ENCODE results near the gene CNIH3. TPM values are rescaled to one million over a fixed set of nuclear protein-coding genes. Genes with fewer than 3 reads are reported as not detected.

Gene CNIH3
- total and polyA plus RNA-seq, 2 donors (not counting 1 experiment from before 2014, with no cell fraction given) = 0.72 to 1.8 TPM

DNA sequence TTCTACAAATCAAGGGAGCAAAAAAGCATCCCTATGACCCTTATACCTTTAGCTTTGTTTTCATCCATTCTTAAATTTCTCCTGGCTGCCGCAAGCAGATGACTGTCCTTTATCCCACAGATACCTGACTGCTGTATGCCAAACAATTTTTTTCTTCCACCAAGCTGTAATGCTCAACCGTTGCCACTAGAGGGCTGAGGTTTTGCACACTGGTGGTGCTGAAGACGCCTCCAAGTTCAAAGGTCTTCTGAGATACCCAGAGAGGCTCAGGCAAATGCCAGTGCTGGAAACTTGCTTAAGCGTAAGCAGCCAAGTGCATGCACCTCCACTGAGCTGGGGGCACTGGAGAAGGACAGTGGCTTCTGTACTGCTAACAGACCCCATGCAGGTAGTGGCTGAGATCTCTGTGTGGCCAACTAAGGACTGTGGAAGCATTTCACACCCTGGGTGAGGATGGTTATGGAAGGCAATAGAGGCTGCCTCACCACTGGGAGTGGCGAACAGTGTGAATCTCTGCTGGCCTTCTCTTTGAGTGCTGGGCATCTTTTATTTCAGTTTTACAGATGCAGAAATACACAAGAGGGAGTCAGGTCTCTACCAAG, 28.5 kb downstream of the CNIH3 start:
- ChIA-PET POLR2A (no interaction called here), CTCF (interaction anchor here (0.6 to 1.7 kb wide), 6 partner anchors 9 to 131 kb away, joined by 3 to 15 read pairs (median 4); no protein-coding TSS in a partner anchor)
- H4K20me1 ChIP-seq (ENCODE audit: control insufficient read depth, insufficient read depth, low read length, poor library complexity, severe bottlenecking) = no peaks in the 10 kb centered on the region
- peaks cover 0 to 5% (median 2%) of the 10 kb centered on the region in 4 experiments for H3K27me3 ChIP-seq (replicated peaks in 1 of 4; ENCODE audit: control extremely low read depth in 1 of 4, control insufficient read depth in 3 of 4, insufficient read depth in 4 of 4, low read length in 3 of 4)
- H3K36me3 ChIP-seq (replicated peaks in 1 of 2; ENCODE audit: control extremely low read depth in 1 of 2, control insufficient read depth in 1 of 2, extremely low read depth in 1 of 2, insufficient read depth in 2 of 2, low read length in 1 of 2) = no peaks in the 10 kb centered on the region
- no peak overlapping the region for H3K4me2 ChIP-seq (replicated peaks; ENCODE audit: low read depth, low read length, poor library complexity, severe bottlenecking)
- TF ChIP-seq EZH2 (IDR thresholded peaks at IDR 0.05; ENCODE audit: borderline replicate concordance, insufficient read depth, low read depth, low read length, poor library complexity, severe bottlenecking) = no peak
- TF ChIP-seq, protein P1, sequence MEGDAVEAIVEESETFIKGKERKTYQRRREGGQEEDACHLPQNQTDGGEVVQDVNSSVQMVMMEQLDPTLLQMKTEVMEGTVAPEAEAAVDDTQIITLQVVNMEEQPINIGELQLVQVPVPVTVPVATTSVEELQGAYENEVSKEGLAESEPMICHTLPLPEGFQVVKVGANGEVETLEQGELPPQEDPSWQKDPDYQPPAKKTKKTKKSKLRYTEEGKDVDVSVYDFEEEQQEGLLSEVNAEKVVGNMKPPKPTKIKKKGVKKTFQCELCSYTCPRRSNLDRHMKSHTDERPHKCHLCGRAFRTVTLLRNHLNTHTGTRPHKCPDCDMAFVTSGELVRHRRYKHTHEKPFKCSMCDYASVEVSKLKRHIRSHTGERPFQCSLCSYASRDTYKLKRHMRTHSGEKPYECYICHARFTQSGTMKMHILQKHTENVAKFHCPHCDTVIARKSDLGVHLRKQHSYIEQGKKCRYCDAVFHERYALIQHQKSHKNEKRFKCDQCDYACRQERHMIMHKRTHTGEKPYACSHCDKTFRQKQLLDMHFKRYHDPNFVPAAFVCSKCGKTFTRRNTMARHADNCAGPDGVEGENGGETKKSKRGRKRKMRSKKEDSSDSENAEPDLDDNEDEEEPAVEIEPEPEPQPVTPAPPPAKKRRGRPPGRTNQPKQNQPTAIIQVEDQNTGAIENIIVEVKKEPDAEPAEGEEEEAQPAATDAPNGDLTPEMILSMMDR (IDR thresholded peaks at IDR 0.05) = peak; percentile 95
- intact Hi-C loops (cut with micrococcal nuclease) = loop anchor here (5.0 kb wide), 1 partner anchor 278 kb away; no protein-coding TSS in a partner anchor
- peak; percentile 57 for DNase-seq
- no peak overlapping the region for H3K9ac ChIP-seq (ENCODE audit: low read length)
- Mint-ChIP-seq H3K4me3 (no peak overlapping the region), H3K9me3 (ENCODE audit: insufficient read depth) (no peaks in the 10 kb centered on the region), H3K27me3 (peaks cover 29% of the 10 kb centered on the region), H3K4me1 (no peaks in the 10 kb centered on the region), H3K27ac (no peak overlapping the region)
- 46% methylated on average over 4 of the region's 5 CpGs for WGBS (ENCODE audit: insufficient coverage)
- H3K9me3 ChIP-seq (ENCODE audit: control extremely low read depth in 1 of 3, control insufficient read depth in 2 of 3, insufficient read depth in 1 of 3, low read length in 2 of 3) = no peaks in the 10 kb centered on the region
- H3K27ac ChIP-seq (ENCODE audit: low read length in 2 of 2) = no peak overlapping the region
- H2AFZ ChIP-seq (ENCODE audit: insufficient read depth, low read depth, low read length, poor library complexity, severe bottlenecking) = no peak overlapping the region
- H3K4me1 ChIP-seq (ENCODE audit: control insufficient read depth in 2 of 2, insufficient read depth in 2 of 2, low read length in 2 of 2) = no peaks in the 10 kb centered on the region
- H3K79me2 ChIP-seq (ENCODE audit: control insufficient read depth, insufficient read depth, low read length) = no peaks in the 10 kb centered on the region
- peak; percentile 65 for ATAC-seq (ENCODE audit: low read depth)
- no peak overlapping the region for H3K4me3 ChIP-seq (ENCODE audit: control extremely low read depth in 1 of 5, extremely low read depth in 1 of 5, insufficient read depth in 1 of 5, low read depth in 2 of 5, low read length in 4 of 5)

DNA sequence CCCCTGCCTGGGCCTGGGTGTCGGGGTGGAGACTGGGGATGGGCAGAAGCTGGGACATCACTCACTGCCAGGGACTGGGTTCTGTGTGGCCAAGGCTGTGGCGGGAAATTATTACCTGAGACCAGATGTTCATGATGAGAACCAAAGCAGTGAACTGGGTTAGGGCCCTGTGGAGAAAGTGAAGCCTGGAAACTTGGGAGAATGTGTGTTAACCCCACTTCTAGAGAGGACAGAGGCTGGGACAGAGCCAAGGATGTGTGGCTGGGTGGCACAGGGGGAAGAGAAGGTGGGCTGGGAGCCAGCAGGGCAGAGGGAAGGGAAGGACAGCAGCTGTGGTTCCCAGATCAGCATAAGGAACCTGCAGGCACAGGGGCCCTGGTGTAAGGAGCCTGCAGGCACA, 31.3 kb downstream of the CNIH3 start:
- H3K9me3 Mint-ChIP-seq (ENCODE audit: insufficient read depth) = no peaks in the 10 kb centered on the region
- H3K27me3 Mint-ChIP-seq = peaks cover 22% of the 10 kb centered on the region
- Histone ChIP-seq H3K27ac (ENCODE audit: low read length in 2 of 2) (no peak overlapping the region), H3K4me2 (replicated peaks; ENCODE audit: low read depth, low read length, poor library complexity, severe bottlenecking) (no peak overlapping the region), H3K27me3 (replicated peaks in 1 of 4; ENCODE audit: control extremely low read depth in 1 of 4, control insufficient read depth in 3 of 4, insufficient read depth in 4 of 4, low read length in 3 of 4) (peaks cover 0 to 5% (median 0%) of the 10 kb centered on the region in 4 experiments), H3K4me3 (ENCODE audit: control extremely low read depth in 1 of 5, extremely low read depth in 1 of 5, insufficient read depth in 1 of 5, low read depth in 2 of 5, low read length in 4 of 5) (no peak overlapping the region), H3K9me3 (ENCODE audit: control extremely low read depth in 1 of 3, control insufficient read depth in 2 of 3, insufficient read depth in 1 of 3, low read length in 2 of 3) (no peaks in the 10 kb centered on the region), H3K36me3 (replicated peaks in 1 of 2; ENCODE audit: control extremely low read depth in 1 of 2, control insufficient read depth in 1 of 2, extremely low read depth in 1 of 2, insufficient read depth in 2 of 2, low read length in 1 of 2) (no peaks in the 10 kb centered on the region), H2AFZ (ENCODE audit: insufficient read depth, low read depth, low read length, poor library complexity, severe bottlenecking) (no peak overlapping the region), H3K9ac (ENCODE audit: low read length) (no peak overlapping the region), H3K4me1 (ENCODE audit: control insufficient read depth in 2 of 2, insufficient read depth in 2 of 2, low read length in 2 of 2) (no peaks in the 10 kb centered on the region), H3K79me2 (ENCODE audit: control insufficient read depth, insufficient read depth, low read length) (no peaks in the 10 kb centered on the region), H4K20me1 (ENCODE audit: control insufficient read depth, insufficient read depth, low read length, poor library complexity, severe bottlenecking) (no peaks in the 10 kb centered on the region)
- WGBS (ENCODE audit: insufficient coverage) = 100% methylated on average over 2 of the region's 2 CpGs
- no peak overlapping the region for H3K4me3 Mint-ChIP-seq
- ATAC-seq (ENCODE audit: low read depth) (no peak), DNase-seq (no peak)
- H3K4me1 Mint-ChIP-seq = no peaks in the 10 kb centered on the region
- TF ChIP-seq, protein P1 (IDR thresholded peaks at IDR 0.05) = no peak
- CTCF ChIA-PET = no interaction called here
- no peak overlapping the region for H3K27ac Mint-ChIP-seq
- intact Hi-C loops (cut with micrococcal nuclease) = no loop called here
- POLR2A ChIA-PET = no interaction called here

Measured in B cell (primary cell).